GM06990 (cell line): ENCODE data around the gene PAQR7.

Source experiments
- DNase-seq: peaks from one replicate; pipeline ENCODE4 v3.0.0-alpha.2; 2011; ENCODE audit not compliant: insufficient read length; ENCODE audit errors: extremely low read depth
- H3K27me3 ChIP-seq: replicated peaks from 2 replicates; pipeline ENCODE4 v1.6.0; 2011; ENCODE audit warnings: low read length; ENCODE audit not compliant: control insufficient read depth, insufficient read depth
- H3K36me3 ChIP-seq: 2 replicates; pipeline ENCODE4 v1.5.1; 2011; ENCODE audit warnings: low read length; ENCODE audit not compliant: control insufficient read depth, insufficient read depth
- H3K4me3 ChIP-seq: replicated peaks from 2 replicates; pipeline ENCODE4 v1.5.1; 2011; ENCODE audit warnings: low read depth, mild to moderate bottlenecking, control low read depth, low read length
- TF ChIP-seq, protein P1 (sequence below): IDR thresholded peaks from 2 replicates; pipeline ENCODE4 v1.5.1; 2011; ENCODE audit warnings: low read length, control low read depth, mild to moderate bottlenecking, inconsistent platforms; ENCODE audit not compliant: insufficient read depth, poor library complexity, severe bottlenecking

Gene PAQR7

DNA sequence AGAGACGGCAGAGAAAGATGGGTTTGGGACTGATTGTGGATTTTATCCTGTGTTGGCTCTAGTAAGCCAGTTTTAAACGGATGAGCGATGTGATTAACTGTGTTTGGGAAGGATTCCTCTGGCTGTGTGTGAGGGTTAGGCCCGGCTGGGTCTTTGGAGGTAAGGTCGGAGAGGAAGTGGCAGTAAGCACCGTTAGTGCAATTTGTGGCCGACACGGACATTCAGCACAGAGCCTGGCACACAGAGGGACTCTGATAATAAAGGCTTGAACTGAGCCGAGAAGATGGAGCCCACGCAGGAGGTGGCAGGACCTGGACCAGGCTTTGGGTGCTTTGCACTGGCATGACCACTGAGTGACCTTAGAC is 54.4 kb downstream of the PAQR7 start:
- Histone ChIP-seq H3K27me3 (no peaks in the 10 kb centered on the region), H3K4me3 (peak overlapping the region; percentile 72), H3K36me3 (no peaks in the 10 kb centered on the region)
- TF ChIP-seq, protein P1, sequence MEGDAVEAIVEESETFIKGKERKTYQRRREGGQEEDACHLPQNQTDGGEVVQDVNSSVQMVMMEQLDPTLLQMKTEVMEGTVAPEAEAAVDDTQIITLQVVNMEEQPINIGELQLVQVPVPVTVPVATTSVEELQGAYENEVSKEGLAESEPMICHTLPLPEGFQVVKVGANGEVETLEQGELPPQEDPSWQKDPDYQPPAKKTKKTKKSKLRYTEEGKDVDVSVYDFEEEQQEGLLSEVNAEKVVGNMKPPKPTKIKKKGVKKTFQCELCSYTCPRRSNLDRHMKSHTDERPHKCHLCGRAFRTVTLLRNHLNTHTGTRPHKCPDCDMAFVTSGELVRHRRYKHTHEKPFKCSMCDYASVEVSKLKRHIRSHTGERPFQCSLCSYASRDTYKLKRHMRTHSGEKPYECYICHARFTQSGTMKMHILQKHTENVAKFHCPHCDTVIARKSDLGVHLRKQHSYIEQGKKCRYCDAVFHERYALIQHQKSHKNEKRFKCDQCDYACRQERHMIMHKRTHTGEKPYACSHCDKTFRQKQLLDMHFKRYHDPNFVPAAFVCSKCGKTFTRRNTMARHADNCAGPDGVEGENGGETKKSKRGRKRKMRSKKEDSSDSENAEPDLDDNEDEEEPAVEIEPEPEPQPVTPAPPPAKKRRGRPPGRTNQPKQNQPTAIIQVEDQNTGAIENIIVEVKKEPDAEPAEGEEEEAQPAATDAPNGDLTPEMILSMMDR = no peak
- no peak for DNase-seq

DNA sequence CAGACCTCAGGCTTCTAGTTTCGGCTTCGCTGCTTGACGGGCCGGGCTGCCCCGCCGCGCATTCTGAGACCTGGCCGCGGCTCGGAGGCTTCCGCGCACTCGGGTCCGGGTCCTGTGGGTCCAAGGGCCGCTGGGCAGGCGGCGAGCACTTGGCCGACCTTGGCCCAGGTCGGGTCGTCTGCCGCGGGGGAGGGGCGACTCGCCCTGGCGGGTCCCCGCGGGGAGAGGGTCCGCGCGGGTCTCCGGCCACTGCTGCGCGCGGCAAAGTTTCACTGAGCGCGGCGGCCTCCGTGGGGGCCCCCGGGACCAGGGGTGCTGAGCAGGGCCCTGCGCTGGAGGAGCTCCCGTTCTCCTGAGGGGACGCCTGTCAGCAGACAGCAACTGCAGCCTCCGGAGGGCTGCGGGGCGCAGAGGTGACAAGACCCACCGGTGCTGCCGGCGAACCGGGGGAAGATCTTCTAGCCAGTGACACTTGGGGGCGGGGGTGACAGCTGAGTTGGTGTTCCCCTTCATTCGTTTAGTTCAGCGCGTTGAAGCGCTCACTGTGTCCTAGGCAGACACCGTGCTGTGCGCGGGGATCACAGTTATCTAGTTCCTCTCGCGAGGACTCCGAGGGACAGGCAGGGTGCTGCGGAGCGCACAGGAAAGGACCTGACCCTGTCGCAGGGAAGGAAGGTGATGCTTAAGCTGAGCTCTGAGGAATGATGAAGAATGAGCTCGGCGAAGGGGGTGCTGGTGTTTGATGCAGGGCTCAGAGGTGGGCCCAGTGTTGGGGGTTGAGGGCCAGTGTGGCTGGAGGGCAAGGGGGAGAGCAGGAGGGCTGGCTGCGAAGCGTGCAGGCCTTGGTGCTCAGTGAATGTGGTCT is 55.0 kb downstream of the PAQR7 start:
- TF ChIP-seq, protein P1 = no peak
- Histone ChIP-seq H3K36me3 (no peaks in the 10 kb centered on the region), H3K4me3 (peak overlapping the region; percentile 72), H3K27me3 (no peaks in the 10 kb centered on the region)
- DNase-seq = peak; percentile 81

DNA sequence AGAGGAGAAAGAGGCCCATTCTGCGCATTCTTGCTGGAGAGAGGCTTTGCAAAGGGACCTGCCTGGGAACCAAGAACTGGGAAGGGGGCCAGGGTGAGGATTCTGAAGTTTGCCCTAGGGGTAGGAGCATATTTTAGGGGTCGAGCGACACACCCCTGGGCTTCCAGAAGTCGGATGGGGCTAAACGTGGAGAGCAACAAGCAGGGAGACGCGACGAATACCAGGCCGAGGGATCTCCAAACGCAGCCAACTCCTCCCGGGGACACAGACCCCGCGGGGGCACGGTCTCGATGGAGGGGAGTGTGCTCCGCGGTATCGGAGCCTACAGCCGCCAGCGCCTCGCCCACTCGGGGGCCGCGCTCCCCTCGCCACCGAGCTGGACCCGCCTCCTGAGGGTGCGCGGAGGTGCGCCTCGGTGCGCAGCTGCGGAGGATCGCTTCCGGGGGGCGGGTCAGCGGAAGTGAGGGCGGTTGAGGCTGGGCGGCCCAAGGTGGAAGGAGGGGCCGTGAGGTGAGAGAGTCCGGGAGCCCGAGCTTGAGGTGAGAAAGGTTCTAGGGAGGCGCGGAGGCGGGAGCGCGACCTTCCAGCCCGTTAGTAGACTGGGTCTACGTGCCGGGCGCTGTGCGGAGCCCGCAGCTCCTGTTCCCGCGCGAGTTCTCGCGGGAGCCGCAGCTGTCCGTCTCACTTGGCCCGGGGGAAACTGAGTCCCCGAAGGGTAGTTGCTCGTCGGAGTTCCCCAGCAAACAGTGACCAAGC is 55.8 kb downstream of the PAQR7 start, which contains the start of gene MTFR1L:
Gene MTFR1L (plus strand): TSS at position 464 of the 756 bp plus-strand sequence. CDS start 3,151 bp downstream, outside the sequence.
- TF ChIP-seq, protein P1 = no peak
- Histone ChIP-seq H3K4me3 (peak within 1 kb of the TSS; percentile 72), H3K36me3 (no peaks in the 10 kb centered on the region), H3K27me3 (no peaks in the 10 kb centered on the region)
- peak; percentile 92 for DNase-seq

DNA sequence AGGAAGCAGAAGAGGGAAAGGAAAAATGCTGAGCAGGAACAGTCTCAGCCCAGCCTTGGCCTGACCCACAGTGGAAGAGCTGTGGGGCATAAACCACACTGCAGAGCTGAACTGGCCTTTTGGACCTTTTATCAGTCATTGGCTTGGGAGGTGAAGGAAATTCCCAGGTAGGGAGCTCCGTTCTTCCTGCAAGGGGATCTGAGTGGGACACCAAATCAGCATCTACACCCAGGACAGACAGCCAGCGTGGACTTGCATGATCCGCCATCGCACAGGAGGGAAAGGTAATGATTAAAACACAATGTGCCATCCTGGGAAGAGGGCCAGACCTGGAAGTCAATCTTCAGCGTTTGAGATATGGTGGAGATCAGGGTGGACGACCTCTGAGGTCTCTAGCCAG is 56.9 kb downstream of the PAQR7 start:
- H3K36me3 ChIP-seq = no peaks in the 10 kb centered on the region
- no peak for DNase-seq
- H3K4me3 ChIP-seq = no peak overlapping the region
- TF ChIP-seq, protein P1 = no peak
- no peaks in the 10 kb centered on the region for H3K27me3 ChIP-seq

DNA sequence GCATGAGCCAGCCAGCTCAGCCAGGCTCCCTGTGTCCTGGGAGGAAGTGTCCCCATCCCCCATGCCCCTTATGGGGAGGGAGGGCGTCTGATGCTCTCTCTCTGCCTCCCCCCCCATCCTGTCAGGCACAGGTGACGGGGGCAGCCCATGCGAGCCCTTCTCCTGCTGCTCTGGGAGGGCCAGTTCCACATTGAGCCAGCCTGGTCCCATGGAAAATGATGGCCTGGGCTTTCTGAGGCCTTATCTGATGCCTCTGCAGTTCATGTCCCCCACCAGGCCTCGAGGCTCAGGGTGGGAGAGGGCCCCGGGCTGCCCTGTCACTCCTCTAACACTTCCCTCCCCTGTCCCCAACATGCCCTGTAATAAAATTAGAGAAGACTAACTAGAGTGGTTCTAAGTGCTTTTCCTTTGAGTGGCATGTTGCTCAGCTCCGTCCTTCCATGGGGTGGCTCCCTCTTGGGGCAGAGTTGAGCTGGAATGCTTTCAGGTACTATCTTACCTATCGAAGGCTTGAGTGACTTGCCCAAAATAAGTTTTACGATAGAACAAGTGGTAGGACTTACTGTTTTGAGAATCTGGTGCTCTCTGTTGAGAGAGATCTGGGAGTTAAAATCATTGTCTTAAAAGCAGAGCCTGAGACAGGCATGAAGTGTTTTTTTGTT is 57.5 kb downstream of the PAQR7 start:
- Histone ChIP-seq H3K27me3 (no peaks in the 10 kb centered on the region), H3K4me3 (no peak overlapping the region), H3K36me3 (no peaks in the 10 kb centered on the region)
- TF ChIP-seq, protein P1 = no peak
- DNase-seq = no peak
